KMS-11 (cell line): Measurements from ENCODE around the gene PNMA6E.
"Not testable (repeated sequence)": the region's sequence is repeated elsewhere in the genome, so short reads cannot be mapped to it uniquely, and the experiment has no call there.

Experiments
- H2AFZ ChIP-seq: fragments of 200-600 bp; sonication (generic); 2 replicates; pipeline ENCODE4 v1.6.1; 2016; ENCODE audit warnings: antibody characterized with exemption, mixed run types, low read depth
- H3K27ac ChIP-seq: fragments of 200-600 bp; sonication (generic); 2 replicates; pipeline ENCODE4 v1.6.1; 2016; ENCODE audit warnings: mild to moderate bottlenecking, mixed run types
- H3K27me3 ChIP-seq: fragments of 200-600 bp; sonication (generic); 2 replicates; pipeline ENCODE4 v1.6.1; 2017; ENCODE audit warnings: mild to moderate bottlenecking, low read depth, mixed run types, moderate library complexity; ENCODE audit not compliant: insufficient read depth
- H3K36me3 ChIP-seq: fragments of 200-600 bp; sonication (generic); 2 replicates; pipeline ENCODE4 v1.6.1; 2017; ENCODE audit warnings: mild to moderate bottlenecking, mixed run types; ENCODE audit not compliant: insufficient read depth
- H3K4me1 ChIP-seq: fragments of 200-600 bp; sonication (generic); 2 replicates; pipeline ENCODE4 v1.6.1; 2016; ENCODE audit warnings: mild to moderate bottlenecking, low read depth, mixed run types; ENCODE audit not compliant: poor library complexity, severe bottlenecking
- H3K4me2 ChIP-seq: fragments of 200-600 bp; sonication (generic); 2 replicates; pipeline ENCODE4 v1.7.0; 2016; ENCODE audit warnings: mild to moderate bottlenecking, mixed run types
- H3K4me3 ChIP-seq: fragments of 200-600 bp; sonication (generic); IDR thresholded peaks from 2 replicates; pipeline ENCODE4 v1.6.1; 2017; ENCODE audit warnings: low read depth, low read length, mixed read lengths; ENCODE audit not compliant: insufficient read depth
- H3K79me2 ChIP-seq: fragments of 200-600 bp; sonication (generic); 2 replicates; pipeline ENCODE4 v1.6.1; 2016; ENCODE audit warnings: low read depth, mixed run types; ENCODE audit not compliant: insufficient read depth
- H3K9ac ChIP-seq: fragments of 200-600 bp; sonication (generic); 2 replicates; pipeline ENCODE4 v1.6.1; 2016; ENCODE audit warnings: mild to moderate bottlenecking, mixed run types
- H4K20me1 ChIP-seq: fragments of 200-600 bp; sonication (generic); 2 replicates; pipeline ENCODE4 v1.6.1; 2016; ENCODE audit warnings: mild to moderate bottlenecking, mixed run types; ENCODE audit not compliant: insufficient read depth
- TF ChIP-seq, protein P1 (sequence below): fragments of 200-600 bp; sonication (generic); conservative IDR thresholded peaks from 2 replicates; pipeline ENCODE4 v1.6.1; 2017; ENCODE audit warnings: low read depth, mild to moderate bottlenecking, antibody characterized with exemption, low read length, moderate library complexity, mixed read lengths

PNMA6E gene

DNA sequence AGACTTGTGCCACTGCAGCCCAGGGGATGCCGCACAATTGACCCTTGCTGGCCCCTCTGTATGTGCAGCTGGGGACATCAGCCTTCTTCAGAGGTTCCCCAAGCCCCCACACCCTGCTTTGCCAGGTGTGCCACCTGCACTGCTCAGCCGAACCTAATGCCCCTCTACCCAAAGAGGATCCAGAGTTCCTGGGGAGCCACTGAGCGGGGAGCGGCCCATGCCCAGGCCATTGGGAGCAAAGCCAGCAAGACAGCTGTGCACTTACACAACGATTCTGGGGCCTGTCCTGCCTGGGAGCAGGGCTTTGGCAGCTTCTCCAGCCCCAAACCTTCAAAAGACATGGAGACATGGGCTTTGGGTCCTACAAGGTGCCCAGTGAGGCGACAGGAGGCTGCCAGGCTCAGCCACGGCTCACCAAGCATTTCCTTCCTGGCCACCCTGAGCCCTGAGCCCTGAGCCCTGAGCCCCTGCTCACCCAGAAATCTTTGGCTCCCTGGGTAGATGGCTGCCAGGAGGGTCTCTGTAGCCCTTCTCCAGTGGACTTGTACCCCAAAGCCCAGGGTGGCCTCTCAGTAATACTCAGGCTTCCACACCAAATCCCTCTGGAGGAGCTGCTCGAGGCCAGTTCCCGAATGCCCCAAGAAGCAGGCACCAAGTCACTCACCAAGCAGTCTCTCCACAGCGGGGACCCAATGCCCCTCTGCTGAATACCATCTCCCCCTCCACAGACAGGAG is 13.0 kb downstream of the PNMA6E start:
- Histone ChIP-seq H3K4me1 (no peaks in the 10 kb centered on the region), H3K9ac (no peak overlapping the region), H3K79me2 (no peaks in the 10 kb centered on the region), H4K20me1 (no peaks in the 10 kb centered on the region), H3K4me2 (no peak overlapping the region), H3K36me3 (no peaks in the 10 kb centered on the region), H3K27ac (no peak overlapping the region), H3K4me3 (no peak overlapping the region), H3K27me3 (no peaks in the 10 kb centered on the region), H2AFZ (no peak overlapping the region)
- TF ChIP-seq, protein P1, sequence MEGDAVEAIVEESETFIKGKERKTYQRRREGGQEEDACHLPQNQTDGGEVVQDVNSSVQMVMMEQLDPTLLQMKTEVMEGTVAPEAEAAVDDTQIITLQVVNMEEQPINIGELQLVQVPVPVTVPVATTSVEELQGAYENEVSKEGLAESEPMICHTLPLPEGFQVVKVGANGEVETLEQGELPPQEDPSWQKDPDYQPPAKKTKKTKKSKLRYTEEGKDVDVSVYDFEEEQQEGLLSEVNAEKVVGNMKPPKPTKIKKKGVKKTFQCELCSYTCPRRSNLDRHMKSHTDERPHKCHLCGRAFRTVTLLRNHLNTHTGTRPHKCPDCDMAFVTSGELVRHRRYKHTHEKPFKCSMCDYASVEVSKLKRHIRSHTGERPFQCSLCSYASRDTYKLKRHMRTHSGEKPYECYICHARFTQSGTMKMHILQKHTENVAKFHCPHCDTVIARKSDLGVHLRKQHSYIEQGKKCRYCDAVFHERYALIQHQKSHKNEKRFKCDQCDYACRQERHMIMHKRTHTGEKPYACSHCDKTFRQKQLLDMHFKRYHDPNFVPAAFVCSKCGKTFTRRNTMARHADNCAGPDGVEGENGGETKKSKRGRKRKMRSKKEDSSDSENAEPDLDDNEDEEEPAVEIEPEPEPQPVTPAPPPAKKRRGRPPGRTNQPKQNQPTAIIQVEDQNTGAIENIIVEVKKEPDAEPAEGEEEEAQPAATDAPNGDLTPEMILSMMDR, result no peak

DNA sequence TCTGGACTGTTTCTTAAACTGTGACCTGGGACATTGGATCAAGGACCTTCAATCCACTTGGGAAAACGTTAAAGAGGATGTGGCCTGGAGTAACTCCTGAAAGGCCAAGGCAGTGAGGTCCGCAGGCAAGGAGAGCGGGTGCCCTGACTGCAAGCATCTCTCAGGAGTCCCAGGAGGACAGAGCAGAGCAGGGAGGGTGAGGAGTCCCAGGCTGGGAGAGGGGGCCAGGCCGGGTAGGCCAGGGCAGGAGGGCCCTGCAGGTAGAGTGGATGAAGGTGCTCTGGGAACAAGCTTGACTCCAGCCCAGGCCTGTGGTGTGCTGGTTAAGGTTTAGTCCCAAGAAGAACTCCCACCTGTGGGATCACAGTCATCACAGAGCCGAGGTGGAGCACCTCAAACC is 13.8 kb downstream of the PNMA6E start:
- H3K4me3 ChIP-seq, result no peak overlapping the region

DNA sequence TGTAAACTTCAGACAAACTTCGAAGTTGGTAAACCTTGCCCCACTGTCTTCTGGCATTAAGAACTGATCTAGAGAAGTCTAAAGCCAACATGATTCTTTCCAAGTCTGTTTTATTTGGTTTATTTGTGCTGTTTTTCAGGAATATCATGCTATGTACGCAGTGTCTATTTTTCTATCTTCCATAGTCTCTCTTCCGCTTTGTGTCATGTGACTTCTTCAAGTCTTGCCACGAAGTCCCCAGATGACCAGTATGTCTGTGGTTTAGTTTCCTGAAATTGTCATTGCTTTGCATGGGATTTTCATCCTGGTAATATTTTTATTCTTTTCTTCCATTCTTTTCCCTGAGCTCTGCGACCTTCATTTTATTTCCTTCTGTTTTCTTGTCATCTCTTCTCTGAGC is 15.1 kb downstream of the PNMA6E start:
- Histone ChIP-seq H3K79me2 (no peaks in the 10 kb centered on the region), H3K4me2 (no peak overlapping the region), H3K36me3 (no peaks in the 10 kb centered on the region), H3K4me1 (no peaks in the 10 kb centered on the region), H3K9ac (no peak overlapping the region), H3K27me3 (no peaks in the 10 kb centered on the region), H3K27ac (no peak overlapping the region), H3K4me3 (no peak overlapping the region), H2AFZ (no peak overlapping the region), H4K20me1 (no peaks in the 10 kb centered on the region)
- TF ChIP-seq, protein P1, result no peak

More for the DNA sequence above, 13.8 kb downstream of the PNMA6E start:
- H2AFZ ChIP-seq, result no peak overlapping the region
- no peaks in the 10 kb centered on the region for H3K79me2 ChIP-seq
- H4K20me1 ChIP-seq, result no peaks in the 10 kb centered on the region
- H3K36me3 ChIP-seq, result no peaks in the 10 kb centered on the region
- H3K9ac ChIP-seq, result no peak overlapping the region
- no peak overlapping the region for H3K4me2 ChIP-seq
- TF ChIP-seq, protein P1, result no peak
- no peaks in the 10 kb centered on the region for H3K4me1 ChIP-seq
- H3K27me3 ChIP-seq, result no peaks in the 10 kb centered on the region
- H3K27ac ChIP-seq, result no peak overlapping the region

DNA sequence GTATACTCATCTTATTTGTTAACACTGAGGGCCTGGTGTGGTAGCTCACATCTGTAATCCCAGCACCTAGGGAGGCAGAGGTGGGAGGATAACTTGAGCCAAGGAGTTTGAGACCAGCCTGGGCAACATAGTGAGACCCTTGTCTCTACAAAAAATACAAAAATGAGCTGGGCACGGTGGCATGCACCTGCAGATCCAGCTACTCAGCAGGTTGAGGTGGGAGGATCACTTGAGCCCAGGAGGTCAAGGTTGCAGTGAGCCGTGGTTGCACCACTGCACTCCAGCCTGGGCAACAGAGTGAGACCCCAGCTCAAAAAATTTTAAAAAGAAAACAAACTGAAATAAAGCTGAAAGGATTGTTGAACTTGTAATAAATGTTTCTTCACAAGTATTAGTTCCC is 16.2 kb downstream of the PNMA6E start:
- H3K36me3 ChIP-seq, H4K20me1 ChIP-seq, H3K4me1 ChIP-seq, H3K27me3 ChIP-seq, H3K4me2 ChIP-seq, H3K27ac ChIP-seq, H3K79me2 ChIP-seq, H3K4me3 ChIP-seq, H3K9ac ChIP-seq, H2AFZ ChIP-seq: not testable (repeated sequence)

DNA sequence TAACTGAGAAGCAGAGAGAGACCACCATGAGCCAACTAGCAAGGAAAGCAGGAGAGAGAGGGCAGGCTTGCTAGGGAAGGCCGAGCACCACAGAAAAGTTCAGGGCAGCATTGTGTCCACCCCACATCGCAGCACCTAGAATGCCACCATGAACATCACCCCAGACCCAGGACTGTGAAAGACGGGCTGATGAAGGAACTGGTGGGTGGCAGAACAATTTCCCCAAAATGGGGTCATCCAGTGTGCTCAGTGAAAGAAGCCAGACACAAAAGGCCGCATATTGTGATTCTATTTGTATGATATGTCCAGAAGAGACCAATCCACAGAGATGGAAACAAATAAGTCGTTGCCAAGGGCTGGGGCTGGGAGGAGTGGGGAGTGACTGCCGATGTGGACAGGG is 16.8 kb downstream of the PNMA6E start:
- Histone ChIP-seq H3K9ac (no peak overlapping the region), H2AFZ (no peak overlapping the region), H3K79me2 (no peaks in the 10 kb centered on the region), H3K4me3 (no peak overlapping the region), H4K20me1 (no peaks in the 10 kb centered on the region), H3K27me3 (no peaks in the 10 kb centered on the region), H3K27ac (no peak overlapping the region), H3K4me2 (no peak overlapping the region), H3K4me1 (no peaks in the 10 kb centered on the region), H3K36me3 (no peaks in the 10 kb centered on the region)
- TF ChIP-seq, protein P1, result no peak
